Amniotic epithelial cell (primary cell): Measurements from ENCODE around the gene NDOR1.

Source experiments
- DNase-seq: peaks from one replicate; pipeline ENCODE4 v3.0.0-alpha.2; 2010; ENCODE audit warnings: low read depth

The NDOR1 gene

DNA sequence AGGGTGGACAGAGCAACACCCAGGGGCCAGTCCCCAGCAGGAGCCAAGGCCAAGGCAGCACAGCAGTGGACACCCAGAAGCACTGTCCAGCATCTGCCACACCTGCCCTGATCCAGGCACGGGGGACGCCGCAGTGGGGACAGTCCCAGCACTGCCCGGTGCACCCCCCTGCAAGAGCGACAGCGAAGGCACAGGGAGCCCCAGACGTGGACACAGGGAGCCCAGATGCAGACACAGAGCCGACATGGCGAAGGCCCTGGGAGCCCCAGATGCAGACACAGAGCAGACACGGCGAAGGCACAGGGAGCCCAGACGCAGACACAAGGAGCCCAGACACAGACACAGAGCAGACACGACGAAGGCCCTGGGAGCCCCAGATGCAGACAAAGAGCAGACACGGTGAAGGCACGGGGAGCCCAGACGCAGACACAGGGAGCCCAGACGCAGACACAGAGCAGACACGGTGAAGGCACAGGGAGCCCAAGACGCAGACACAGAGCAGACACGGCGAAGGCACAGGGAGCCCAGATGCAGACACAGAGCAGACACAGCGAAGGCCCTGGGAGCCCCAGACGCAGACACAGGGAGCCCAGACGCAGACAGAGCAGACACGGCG, 21.4 kb upstream of the NDOR1 start:
- no peak for DNase-seq

DNA sequence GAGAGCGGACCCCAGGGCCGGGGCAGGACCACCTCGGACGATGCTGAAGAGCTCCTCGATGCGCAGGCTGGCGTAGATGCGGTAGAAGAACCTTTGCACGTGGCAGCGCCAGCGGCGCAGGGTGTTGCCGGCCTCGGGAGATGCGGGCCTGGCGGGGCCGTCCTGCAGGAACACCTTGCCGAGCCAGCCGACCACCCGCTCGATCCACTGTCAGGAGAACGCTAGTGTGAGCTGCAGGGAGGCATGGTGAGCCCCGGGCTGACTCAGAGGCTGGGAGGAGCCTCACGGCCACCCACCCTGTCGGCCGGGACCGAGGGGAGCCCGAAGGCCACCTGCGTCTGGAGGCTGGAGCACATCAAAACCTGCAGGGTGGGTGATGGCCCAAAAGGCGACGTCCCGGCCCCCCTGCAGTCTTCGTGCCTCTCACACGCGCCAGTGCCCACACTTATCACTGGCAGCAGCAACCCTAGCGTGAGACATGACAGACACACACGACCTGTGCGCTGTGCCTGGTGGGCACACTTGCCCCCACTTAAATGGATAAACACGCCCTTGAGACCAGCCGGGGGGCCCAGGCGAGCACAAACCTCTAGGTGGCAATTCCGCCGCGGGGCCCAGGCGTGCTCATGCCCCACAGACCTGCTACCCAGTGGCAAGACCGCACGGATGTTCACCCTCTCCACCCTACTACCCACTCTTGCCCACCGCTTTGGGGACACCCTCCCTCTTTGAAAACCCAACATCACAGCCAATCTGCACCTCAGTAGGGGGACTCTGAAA, 20.4 kb upstream of the NDOR1 start:
- DNase-seq: no peak

DNA sequence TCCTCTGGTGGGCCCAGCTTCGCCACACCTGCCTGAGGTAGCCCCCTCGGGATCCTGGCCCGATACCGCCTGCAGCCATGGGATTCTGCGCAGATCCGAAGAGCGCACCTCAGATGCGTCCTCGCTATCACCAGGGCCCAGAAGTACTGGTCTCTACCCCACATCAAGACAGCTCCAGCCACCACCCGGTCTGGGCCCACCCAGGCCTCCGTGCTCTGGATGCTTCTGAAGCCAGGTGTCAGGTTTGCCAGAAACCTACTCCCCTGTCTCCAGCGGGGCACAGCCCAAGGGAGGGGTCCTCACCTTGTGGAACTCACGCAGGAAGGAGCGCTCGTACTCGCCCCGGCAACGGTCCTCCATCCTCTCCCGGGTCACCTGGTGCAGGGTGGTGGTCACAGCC, 19.6 kb upstream of the NDOR1 start:
- DNase-seq: no peak

DNA sequence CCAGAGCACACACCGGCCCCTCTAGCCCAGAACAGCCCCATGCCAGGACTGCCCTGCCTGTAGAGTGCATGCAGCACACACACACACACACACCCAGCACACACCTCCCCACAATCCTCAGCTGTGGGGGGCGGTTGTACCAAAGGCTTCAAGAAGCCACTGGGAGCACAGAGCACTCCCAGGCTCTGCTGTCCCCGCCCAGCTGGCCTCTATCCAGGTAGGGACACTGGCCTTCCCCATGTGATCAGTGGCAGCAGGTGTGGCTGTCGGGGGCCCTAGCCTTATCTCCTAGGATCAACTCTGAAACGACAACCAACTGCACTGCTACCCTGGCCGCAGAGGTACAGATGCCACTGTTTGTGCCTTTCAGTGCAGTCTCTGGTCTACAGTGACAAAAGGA, 19.1 kb upstream of the NDOR1 start:
- no peak for DNase-seq

DNA sequence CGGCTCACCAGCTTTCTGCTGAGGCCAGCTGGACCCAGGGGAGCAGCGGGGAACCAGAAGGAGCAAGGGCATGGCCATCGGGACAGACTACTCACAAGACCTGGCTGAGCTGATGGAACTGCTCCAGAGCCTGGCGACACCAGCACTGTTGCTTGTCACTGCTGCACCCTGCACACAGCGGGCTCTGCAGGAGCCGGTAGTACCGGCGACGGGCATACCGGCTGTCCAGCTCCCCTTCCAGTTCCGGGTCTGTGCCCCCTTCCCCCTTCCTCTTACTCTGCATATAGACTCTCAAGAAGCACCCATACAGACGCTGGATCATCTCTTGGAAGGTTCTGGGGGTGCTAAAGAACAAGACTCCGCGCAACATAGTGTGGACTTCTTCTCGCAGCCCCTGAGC, 18.1 kb upstream of the NDOR1 start:
- no peak for DNase-seq

DNA sequence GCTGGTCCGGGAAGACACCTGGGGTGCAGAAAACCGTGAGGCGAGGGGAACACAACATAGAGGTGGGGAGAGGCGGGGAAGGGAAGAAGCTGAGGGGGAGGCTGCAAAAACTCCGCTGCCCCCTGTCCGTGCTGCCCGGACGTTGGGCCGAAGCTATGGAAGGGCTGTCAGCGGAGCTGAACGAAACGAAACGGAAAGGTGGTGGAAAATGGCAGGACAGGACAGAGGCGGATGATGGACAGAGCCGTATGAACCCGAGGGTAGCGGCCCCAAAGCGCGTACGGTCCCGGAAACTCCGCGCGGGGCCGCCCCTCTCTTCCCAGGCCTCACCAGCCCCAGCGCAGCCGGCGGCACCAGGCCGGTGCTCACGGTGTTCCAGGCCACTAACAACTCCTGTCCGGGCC, 17.4 kb upstream of the NDOR1 start:
- no peak for DNase-seq

DNA sequence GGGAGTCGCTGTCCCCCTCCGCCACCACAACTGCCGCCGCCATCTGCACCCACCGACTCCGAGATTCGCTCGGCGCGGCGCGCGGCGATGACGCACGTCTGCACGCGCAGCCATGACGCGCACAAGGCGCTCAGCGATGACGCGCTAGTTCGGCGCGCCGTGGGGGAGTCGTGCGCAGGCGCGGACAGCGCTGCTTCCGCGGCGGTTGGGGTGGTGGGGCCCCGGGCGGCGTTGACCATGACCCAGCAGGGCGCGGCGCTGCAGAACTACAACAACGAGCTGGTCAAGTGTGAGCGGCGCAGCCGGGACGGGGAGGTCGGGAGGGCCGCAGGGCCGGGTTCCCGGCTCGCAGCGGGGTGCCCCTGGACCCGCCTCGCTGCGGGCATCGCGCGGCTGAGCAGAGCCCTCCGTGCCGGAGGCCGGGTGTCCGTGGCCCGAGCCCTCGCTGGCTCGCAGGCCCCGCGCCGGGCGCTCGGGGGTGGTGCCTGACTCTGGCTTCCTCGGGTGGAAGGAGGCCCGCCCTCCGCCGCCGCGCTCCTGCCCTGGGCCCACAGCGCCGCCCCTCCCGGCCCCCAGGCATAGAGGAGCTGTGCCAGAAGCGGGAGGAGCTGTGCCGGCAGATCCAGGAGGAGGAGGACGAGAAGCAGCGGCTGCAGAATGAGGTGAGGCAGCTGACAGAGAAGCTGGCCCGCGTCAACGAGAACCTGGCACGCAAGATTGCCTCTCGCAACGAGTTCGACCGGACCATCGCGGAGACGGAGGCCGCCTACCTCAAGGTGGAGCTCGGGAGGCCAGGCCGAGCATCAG, 16.8 kb upstream of the NDOR1 start, which contains the start of the genes ANAPC2 and SSNA1:
TSS of gene ANAPC2 (minus strand) at position 71 of the 807 bp plus-strand sequence. CDS start at position 43, 28 bp downstream.
TSS of gene SSNA1 (plus strand) at position 187 of the 807 bp plus-strand sequence. CDS start at position 238, 51 bp downstream.
- peak; percentile 88 for DNase-seq

DNA sequence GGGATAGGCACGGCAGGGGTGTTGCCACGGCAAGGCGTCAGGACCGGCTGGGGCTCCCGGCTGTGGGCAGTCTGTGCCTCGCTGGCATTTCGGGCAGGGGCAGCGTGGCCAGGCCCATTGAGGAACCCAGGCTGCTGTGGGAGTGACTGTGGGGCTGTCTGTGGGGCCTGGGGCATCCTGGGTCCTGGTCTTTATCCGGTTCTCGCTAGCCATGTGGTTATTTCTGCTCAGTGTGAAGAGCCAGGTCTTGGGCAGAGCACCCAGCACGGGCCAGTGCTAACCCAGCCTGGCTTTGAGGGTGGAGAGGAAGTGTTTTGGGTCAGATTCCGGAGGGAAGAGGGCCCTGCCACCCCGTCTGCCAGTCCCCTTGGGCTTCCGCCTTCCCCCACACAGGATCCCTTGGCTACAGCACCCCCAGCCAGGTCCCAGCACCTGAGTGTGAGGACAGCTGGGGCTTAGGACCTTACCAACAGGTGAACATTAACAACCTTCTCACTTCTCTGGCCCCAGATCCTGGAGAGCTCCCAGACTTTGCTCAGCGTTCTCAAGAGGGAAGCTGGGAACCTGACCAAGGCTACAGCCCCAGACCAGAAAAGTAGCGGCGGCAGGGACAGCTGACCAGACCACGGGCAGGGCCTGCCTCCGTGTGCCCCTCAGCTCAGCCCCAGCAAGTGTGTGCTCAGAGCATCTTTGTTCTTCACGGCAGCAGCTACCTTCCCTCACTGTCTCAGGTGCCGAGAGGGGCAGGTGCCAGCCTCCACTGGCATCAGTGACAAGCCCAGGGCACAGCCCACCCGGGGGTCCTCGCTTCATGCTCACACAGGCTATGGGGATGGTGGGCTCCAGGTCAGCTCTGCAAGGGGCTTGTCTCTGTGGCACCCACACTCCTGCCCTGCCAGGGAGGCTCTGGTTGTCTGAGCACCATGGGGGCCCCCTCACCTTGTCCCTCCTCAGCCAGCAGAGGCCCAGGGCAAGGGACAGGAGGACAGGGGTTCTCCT, 15.9 kb upstream of the NDOR1 start:
- no peak for DNase-seq

DNA sequence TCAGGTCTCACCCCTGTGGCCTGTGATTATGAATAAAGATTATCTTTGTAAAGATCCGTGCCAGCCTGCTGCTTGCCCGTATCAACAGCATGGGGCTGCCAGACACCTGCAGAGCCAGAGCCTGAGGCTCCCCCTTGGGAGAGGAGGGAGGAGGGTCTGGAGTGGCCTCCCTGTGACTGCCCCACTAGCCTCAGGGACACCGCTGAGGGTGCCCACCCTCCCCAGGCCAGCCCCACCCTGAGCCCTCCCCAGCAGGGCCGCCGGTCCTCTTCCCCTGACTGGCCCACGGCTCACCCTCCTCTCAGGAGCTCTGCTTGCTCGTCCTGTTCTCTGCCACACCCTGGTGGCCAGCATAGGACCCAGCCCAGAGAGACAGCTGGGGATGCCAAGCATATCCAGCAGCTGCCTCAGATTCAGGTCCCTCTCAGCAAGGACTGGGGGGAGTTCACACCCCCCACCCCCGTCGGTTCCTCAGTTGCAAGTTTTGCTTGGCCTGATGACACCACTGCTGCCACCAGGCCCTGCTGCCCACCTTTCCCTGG, 15.1 kb upstream of the NDOR1 start:
- no peak for DNase-seq

DNA sequence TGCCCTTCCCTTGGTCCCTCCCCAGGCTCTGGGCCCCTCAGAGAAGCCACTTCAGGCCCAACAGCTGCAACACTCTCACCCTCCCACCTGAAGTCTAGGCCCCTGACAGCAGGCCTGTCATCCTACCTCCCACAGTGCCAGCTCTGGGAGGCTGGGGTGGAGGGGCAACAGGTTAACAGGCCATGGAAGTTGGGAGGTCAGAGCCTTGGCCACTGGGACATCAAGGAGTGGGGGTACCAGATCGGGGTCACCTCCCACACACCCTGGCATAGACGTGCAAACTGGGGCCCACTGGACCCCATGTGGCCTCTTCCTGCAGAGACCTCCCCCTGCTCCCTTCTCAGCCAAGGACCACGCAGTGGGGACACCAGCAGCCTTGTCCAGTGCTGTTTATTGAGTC, 14.3 kb upstream of the NDOR1 start:
- DNase-seq: no peak

DNA sequence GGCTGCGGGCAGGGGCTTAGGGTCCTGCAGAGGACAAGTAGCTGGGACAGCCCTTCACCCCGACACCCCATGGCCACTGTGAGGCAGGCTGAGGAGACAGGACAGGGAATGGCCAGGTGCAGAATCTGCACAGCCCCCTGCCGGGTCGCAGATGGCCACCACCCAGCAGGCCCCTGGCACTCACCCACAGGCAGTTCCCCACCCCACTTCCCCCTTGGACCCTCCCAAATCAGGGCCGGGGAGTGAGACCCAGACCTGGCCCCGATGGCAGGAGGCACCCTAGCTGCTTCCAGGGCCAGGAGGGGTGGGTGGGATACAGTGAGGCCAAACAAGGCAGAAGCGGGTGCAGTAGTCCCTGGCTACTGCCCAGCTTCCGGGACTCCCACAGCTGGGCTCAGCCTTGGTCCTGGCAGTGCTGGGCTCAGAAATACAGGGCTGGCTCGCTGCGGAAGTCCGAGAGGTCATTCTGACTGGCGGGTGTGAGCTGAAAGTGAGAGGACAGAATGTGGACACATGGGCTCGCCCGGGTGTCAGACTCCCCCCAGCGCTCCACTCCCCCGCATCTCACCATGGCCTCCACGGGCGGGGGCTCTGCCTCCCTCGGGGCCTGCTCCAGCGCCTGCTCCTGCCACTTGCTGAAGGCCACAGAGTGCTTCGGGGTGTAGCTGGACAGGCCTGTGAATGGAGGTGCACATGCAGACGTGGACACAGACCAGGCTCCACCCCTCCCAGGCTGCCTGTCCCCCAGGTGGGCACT, 13.6 kb upstream of the NDOR1 start:
- DNase-seq: no peak

DNA sequence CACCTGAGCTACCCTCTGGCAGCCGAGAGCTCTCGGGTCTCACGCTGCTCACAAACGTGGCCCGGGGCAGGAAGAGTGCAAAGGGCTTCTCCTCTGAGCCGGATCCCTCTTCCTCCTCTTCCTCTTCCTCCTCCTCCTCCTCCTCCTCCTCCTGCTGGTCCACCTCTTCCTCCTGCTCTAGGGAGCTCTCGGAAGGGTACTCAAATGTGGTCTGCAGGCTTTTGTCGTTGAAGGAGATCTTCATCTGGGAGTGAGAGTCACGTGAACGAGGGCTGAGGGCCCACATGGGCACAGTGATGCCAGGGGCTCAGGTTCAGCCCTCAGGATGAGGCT, 13.1 kb upstream of the NDOR1 start:
- DNase-seq: no peak

DNA sequence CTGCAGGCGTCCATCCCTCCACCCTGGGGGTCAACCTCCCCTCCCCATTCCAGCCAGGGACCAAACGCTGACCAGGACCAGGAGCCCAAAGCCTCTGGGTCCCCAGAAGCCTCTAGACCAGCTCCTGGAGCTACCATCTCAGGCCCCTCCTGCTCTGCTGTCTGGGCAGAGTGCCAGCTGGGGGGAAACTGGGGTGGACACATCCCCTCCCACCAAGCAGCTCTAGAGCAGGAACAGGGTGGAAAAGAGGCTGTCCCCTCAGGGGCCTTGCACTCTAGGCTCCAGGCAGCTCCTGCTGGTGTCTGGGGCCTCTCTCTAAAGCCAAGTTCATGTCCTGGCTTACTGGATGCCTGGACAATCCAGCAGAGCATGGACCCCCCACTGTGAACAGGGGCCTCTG, 12.6 kb upstream of the NDOR1 start:
- DNase-seq: no peak

DNA sequence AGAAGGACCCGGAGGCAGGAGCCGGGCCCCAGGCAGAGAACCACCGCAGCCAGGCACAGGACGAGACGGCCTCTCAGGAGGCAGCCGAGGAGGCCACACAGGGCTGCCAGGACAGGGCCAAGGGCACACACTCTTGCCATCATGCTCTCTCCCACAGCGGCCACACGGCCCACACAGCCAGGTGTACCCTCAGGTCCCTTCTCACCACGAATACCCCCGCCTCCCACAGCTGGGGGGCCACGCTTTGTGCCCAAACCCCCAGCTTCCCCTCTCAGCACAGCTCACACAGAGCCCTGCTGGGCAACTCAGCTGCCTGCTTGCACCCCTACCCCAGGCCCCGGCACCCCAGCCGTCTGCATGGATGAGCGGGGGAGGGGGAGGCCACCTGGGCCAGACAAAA, 11.7 kb upstream of the NDOR1 start:
- DNase-seq: no peak

DNA sequence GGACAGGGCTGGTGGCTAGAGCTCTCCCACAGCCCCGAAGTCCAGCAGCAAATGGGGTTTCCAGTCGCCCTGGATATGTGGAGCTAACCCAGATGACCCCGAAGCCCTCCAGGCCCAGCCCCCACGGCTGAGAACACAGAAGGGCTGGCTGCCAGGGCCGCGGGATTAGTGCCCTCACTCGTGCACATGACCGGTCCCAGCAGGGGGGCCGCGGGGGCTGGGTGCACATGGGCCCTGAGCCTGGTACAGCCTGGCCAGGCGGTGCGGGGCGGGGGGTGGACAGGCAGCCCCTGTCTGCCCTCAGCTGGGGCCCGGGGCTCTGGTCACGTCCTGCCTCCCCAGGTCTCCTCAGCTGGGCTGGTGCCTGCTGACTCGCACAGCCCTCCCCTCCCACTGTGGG, 11.1 kb upstream of the NDOR1 start:
- DNase-seq: peak; percentile 68

DNA sequence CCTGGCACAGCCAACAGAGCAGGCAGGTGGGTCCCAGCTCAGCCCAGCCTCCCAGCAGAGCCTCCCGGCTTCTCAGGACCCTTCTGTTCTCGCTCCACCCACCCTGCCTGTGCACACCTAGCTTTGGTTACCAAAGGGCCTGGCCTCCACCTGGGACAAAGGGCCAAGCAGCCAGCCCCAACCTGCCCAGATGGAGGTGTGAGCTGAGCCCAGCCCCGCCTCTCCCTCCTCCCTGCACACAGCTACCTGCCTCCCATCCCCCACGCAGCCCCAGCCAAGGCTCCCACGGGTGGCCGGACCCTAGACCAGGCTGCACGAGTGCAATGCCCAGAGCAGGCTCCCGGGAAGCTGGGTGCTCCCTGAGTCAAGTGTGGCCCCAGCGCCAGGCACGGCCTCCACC, 10.6 kb upstream of the NDOR1 start:
- no peak for DNase-seq

DNA sequence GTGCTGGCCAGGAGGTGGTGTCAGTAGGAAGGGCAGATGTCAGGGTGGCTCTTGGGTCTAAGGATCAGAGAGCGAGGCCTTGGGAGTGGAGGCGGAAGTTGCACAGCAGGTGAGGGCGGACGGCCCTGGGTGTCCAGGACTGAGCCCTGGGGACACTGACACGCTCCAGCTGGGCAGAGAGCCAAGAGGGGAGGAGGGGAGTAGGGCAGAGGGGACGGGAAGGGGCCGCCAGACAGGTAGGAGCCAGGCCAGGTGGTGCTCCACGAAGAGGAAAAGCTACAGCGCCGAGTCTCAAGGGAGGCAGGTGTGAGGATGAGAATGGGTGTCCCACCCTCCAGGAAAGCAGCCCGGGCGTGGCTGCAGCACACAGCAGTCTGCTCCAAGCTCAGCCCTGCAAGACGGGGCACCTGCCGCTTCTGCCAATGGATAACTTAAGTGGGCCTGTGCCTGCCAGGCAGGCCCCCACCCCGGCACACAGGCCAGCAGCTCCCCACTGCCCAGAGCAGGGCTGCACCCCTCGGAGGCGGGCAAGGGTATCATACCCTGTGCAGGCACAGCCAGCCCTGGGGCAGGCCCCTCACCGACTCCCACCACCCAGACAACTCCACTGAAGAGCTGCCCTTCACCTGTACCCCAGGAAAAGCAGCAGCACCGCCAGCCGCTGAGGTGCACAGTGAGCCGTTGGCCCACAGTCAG, 9.8 kb upstream of the NDOR1 start:
- no peak for DNase-seq

DNA sequence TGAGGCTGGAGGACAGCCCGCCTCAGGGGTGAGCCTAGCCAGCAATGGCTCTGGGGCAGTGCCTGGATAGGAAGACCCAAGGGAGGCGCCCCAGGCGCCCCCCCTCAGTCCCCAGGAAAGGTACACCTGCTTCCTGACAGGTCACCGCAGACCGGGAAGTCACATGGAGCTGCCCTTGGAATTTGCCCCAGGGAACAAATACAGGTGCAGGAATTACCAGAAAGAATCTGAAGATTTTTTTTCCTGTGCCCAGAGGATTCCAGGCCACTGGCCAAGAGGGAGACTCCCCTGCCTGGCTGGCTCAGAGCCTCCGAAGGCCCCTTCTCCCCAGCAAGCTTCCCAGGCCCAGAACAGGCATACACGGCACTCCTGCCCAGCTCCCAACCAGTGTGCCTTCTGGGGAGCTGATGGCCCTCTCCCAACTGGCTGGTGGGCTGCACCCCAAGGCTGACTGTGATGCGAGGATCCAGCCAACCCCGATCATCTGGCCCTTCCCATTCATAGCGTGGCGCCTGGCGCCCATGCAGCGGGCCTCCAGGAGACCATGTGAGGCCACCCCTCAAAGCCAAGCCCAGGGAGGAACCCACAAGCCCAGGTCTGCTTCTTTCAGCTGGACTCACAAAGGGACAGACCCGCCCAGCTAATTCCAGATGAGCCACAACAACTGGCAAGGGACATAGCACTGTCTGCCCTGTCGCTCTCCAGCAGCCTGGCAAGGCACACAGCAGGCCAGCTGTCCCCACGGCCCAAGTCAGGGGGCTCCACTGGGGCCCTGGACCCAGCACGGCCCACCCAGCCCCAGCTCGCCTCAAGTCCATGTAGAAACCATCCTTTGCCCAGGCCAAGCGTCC, 7.2 kb upstream of the NDOR1 start:
- DNase-seq: no peak

DNA sequence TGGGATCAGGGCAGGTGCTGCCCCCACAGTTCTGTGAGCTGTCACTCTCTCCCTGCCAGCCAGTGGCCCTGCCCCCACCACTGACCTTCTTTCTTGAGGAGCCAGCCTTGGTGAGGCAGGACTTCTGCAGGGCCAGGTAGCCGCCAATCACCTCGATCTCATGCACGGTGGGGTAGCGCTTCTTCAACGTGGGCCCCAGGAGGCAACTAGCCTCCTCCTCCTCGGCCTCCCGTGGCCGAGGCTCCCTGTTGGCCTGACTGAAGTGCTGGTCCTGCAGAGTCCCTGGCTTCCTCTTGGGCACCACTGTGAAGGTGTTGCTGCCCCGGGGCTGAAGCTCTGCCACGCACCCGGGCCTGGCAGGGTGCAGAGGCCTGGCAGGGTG, 6.6 kb upstream of the NDOR1 start:
- no peak for DNase-seq
